CD14-positive monocyte (primary cell): ENCODE measurements around the gene BCR. TPM values are rescaled to one million over a fixed set of nuclear protein-coding genes. Genes with fewer than 3 reads are reported as not detected.
"Not testable (repeated sequence)": the region's sequence is repeated elsewhere in the genome, so short reads cannot be mapped to it uniquely, and the experiment has no call there.

Source experiments
- DNase-seq, 3 donors: peaks; one replicate each; pipeline ENCODE4 v3.0.0-alpha.2; 2011 to 2022
- H2AFZ ChIP-seq: 2 replicates; pipeline ENCODE4 v1.6.0; 2012; ENCODE audit warnings: mild to moderate bottlenecking, low read depth, low read length, inconsistent platforms; ENCODE audit not compliant: insufficient read depth, poor library complexity, severe bottlenecking
- H3K27ac ChIP-seq, 2 donors: 1 replicate in 1 of 2; 2 replicates in 1 of 2; pipeline ENCODE4 v1.5.1; 2012 to 2013; ENCODE audit warnings: low read length in 2 of 2, control low read depth in 1 of 2, inconsistent platforms in 1 of 2, low read depth in 1 of 2, mild to moderate bottlenecking in 1 of 2
- H3K27me3 ChIP-seq, 2 donors: one replicate each; pipeline versions ENCODE4 v1.6.0 to v1.6.1; 2011 to 2013; ENCODE audit warnings: low read length in 2 of 2; ENCODE audit not compliant: control insufficient read depth in 2 of 2, insufficient read depth in 2 of 2
- H3K36me3 ChIP-seq, 2 donors: replicated peaks in 1 of 2; 1 replicate in 1 of 2; 2 replicates in 1 of 2; pipeline versions ENCODE4 v1.5.1 to v1.6.1; 2012 to 2013; ENCODE audit warnings: low read length in 2 of 2, control low read depth in 1 of 2, inconsistent platforms in 1 of 2, mild to moderate bottlenecking in 1 of 2; ENCODE audit not compliant: insufficient read depth in 2 of 2, control insufficient read depth in 1 of 2
- H3K4me1 ChIP-seq, 2 donors: 1 replicate in 1 of 2; 2 replicates in 1 of 2; pipeline versions ENCODE4 v1.5.1 to v1.6.1; 2012 to 2013; ENCODE audit warnings: low read length in 2 of 2, control low read depth in 1 of 2, inconsistent platforms in 1 of 2, mild to moderate bottlenecking in 1 of 2, moderate library complexity in 1 of 2; ENCODE audit not compliant: insufficient read depth in 2 of 2, control insufficient read depth in 1 of 2
- H3K4me2 ChIP-seq: replicated peaks from 2 replicates; pipeline ENCODE3; 2012; ENCODE audit warnings: low read length, moderate library complexity, mild to moderate bottlenecking; ENCODE audit not compliant: poor library complexity, severe bottlenecking; ENCODE audit errors: extremely low read depth
- H3K4me3 ChIP-seq, 3 experiments: fragments of 200-600 bp in 1 of 3; sonication (generic) in 1 of 3; replicated peaks in 1 of 3; 1 replicate in 2 of 3; 2 replicates in 1 of 3; pipeline ENCODE4 v1.5.1; 2011 to 2013; ENCODE audit warnings: low read length in 3 of 3, mild to moderate bottlenecking in 3 of 3, control low read depth in 2 of 3, low read depth in 2 of 3, inconsistent platforms in 1 of 3, moderate library complexity in 1 of 3
- H3K79me2 ChIP-seq: 2 replicates; pipeline ENCODE4 v1.6.0; 2012; ENCODE audit warnings: mild to moderate bottlenecking, control low read depth, inconsistent platforms, low read length, moderate library complexity; ENCODE audit not compliant: insufficient read depth
- H3K9ac ChIP-seq: 2 replicates; pipeline ENCODE4 v1.6.0; 2017; ENCODE audit warnings: low read length, mild to moderate bottlenecking; ENCODE audit not compliant: insufficient read depth, poor library complexity, severe bottlenecking
- H3K9me3 ChIP-seq, 2 donors: replicated peaks in 1 of 2; 1 replicate in 1 of 2; 2 replicates in 1 of 2; pipeline versions ENCODE4 v1.5.1 to v1.6.1; 2012 to 2013; ENCODE audit warnings: low read length in 2 of 2, control low read depth in 1 of 2; ENCODE audit not compliant: control insufficient read depth in 1 of 2, insufficient read depth in 1 of 2
- H4K20me1 ChIP-seq: 2 replicates; pipeline ENCODE4 v1.6.0; 2012; ENCODE audit warnings: mild to moderate bottlenecking, low read length, control low read depth, moderate library complexity; ENCODE audit not compliant: insufficient read depth
- H3K27ac Mint-ChIP-seq, 7 donors: one replicate each; pipeline ENCODE4 v1.8.0; 2020; ENCODE audit warnings: mild to moderate bottlenecking in 7 of 7, mixed read lengths in 7 of 7, moderate library complexity in 6 of 7, inconsistent platforms in 2 of 7
- H3K27me3 Mint-ChIP-seq, 3 donors: one replicate each; pipeline ENCODE4 v1.8.0; 2021 to 2022; ENCODE audit warnings: low read depth in 3 of 3, mild to moderate bottlenecking in 3 of 3, mixed read lengths in 3 of 3, moderate library complexity in 3 of 3, inconsistent platforms in 1 of 3
- H3K36me3 Mint-ChIP-seq, 2 donors: one replicate each; pipeline ENCODE4 v1.8.0; 2020; ENCODE audit warnings: mixed read lengths in 2 of 2, inconsistent platforms in 1 of 2, mild to moderate bottlenecking in 1 of 2
- H3K4me1 Mint-ChIP-seq: one replicate; pipeline ENCODE4 v1.8.0; 2020; ENCODE audit warnings: mild to moderate bottlenecking, mixed read lengths
- H3K4me3 Mint-ChIP-seq, 2 donors: one replicate each; pipeline ENCODE4 v1.8.0; 2020; ENCODE audit warnings: mild to moderate bottlenecking in 2 of 2, mixed read lengths in 2 of 2, moderate library complexity in 1 of 2
- H3K9me3 Mint-ChIP-seq, 7 donors: one replicate each; pipeline ENCODE4 v1.8.0; 2020 to 2022; ENCODE audit warnings: mixed read lengths in 7 of 7, mild to moderate bottlenecking in 6 of 7, moderate library complexity in 6 of 7, inconsistent platforms in 2 of 7
- WGBS: methylation state at CpG from one replicate; pipeline ENCODE4 v1.1.5; 2013; ENCODE audit warnings: missing lambda C conversion rate; ENCODE audit not compliant: insufficient coverage; 5-methylcytosine and 5-hydroxymethylcytosine counted together
- intact Hi-C, 2 donors: fragments of 100-400 bp; cut with micrococcal nuclease; formaldehyde crosslinking; loops; one replicate each; pipeline versions ENCODE4 v1.15.0 to v1.15.1; 2023
- polyA plus RNA-seq, 3 donors: library from polyadenylated mRNA; depleted of rRNA in 1 of 3; unstranded in 2 of 3; stranded (reverse) in 1 of 3; fragments of 300-500 nt in 2 of 3; fragments of >200 nt in 1 of 3; fragmentation: Illumina TruSeq in 2 of 3; gene quantifications; 1 replicate in 2 of 3; 2 replicates in 1 of 3; pipeline ENCODE4 v1.2.3, GENCODE V29; 2012 to 2021

BCR gene
- polyA plus RNA-seq, 3 donors: 0.97 to 20.9 (median 0.97) TPM

GRCh38 chr22:23318316-23318715 is 138.0 kb downstream of the BCR start:
- H3K4me1 ChIP-seq, H3K27ac Mint-ChIP-seq, H3K4me2 ChIP-seq, H3K9me3 Mint-ChIP-seq, H2AFZ ChIP-seq, DNase-seq, H3K4me3 Mint-ChIP-seq, H3K27me3 Mint-ChIP-seq, intact Hi-C loops, H3K27me3 ChIP-seq, H3K79me2 ChIP-seq, H3K4me1 Mint-ChIP-seq, H3K9me3 ChIP-seq, H3K27ac ChIP-seq, H4K20me1 ChIP-seq, H3K9ac ChIP-seq, H3K4me3 ChIP-seq: not testable (repeated sequence)
- no CpG with 5 or more reads among the region's 9 CpGs for WGBS
- peaks cover 16 to 22% of the 10 kb centered on the region in 2 donors for H3K36me3 Mint-ChIP-seq
- H3K36me3 ChIP-seq: peaks cover 16 to 17% of the 10 kb centered on the region in 2 donors

GRCh38 chr22:23322497-23323080 is 142.3 kb downstream of the BCR start:
- H3K4me3 ChIP-seq, H3K27me3 Mint-ChIP-seq, H3K79me2 ChIP-seq, H2AFZ ChIP-seq, H3K9me3 Mint-ChIP-seq, H3K36me3 Mint-ChIP-seq, H3K4me3 Mint-ChIP-seq, H3K27ac Mint-ChIP-seq, H3K4me2 ChIP-seq, H3K27me3 ChIP-seq, H3K9me3 ChIP-seq, H3K4me1 ChIP-seq, DNase-seq, intact Hi-C loops, H3K27ac ChIP-seq, H4K20me1 ChIP-seq, H3K4me1 Mint-ChIP-seq, H3K36me3 ChIP-seq, H3K9ac ChIP-seq: not testable (repeated sequence)
- WGBS: 95% methylated on average over 13 of the region's 19 CpGs

GRCh38 chr22:23323960-23324688 is 143.8 kb downstream of the BCR start:
- H3K4me1 ChIP-seq, H3K9me3 ChIP-seq, H3K4me2 ChIP-seq, H3K4me1 Mint-ChIP-seq, H3K27me3 Mint-ChIP-seq, H3K36me3 Mint-ChIP-seq, intact Hi-C loops, H3K4me3 ChIP-seq, H4K20me1 ChIP-seq, DNase-seq, H3K27ac ChIP-seq, H3K27ac Mint-ChIP-seq, H3K9ac ChIP-seq, H3K4me3 Mint-ChIP-seq, H3K36me3 ChIP-seq, H2AFZ ChIP-seq, H3K9me3 Mint-ChIP-seq, H3K79me2 ChIP-seq, H3K27me3 ChIP-seq: not testable (repeated sequence)
- no CpG with 5 or more reads among the region's 6 CpGs for WGBS
